DOHH2 (cell line): Measurements from ENCODE around the gene REXO4.
A peak's percentile ranks its signal among the peaks of the same experiment; 100 is the strongest.

Experiments
- H3F3A ChIP-seq: fragments of 200-600 bp; sonication (generic), shearing (Covaris generic); 2 replicates; pipeline ENCODE4 v1.6.0; 2016; ENCODE audit warnings: antibody characterized with exemption, mild to moderate bottlenecking; ENCODE audit not compliant: control insufficient read depth, insufficient read depth
- H3K27ac ChIP-seq: fragments of 200-600 bp; sonication (generic); 2 replicates; pipeline ENCODE4 v1.5.1; 2014; ENCODE audit warnings: low read depth, mild to moderate bottlenecking, low read length, moderate library complexity
- H3K27me3 ChIP-seq: fragments of 200-600 bp; sonication (generic); 2 replicates; pipeline ENCODE4 v1.6.1; 2014; ENCODE audit warnings: mild to moderate bottlenecking, low read length, mixed read lengths; ENCODE audit not compliant: control insufficient read depth
- H3K36me3 ChIP-seq: fragments of 200-600 bp; sonication (generic); 2 replicates; pipeline ENCODE4 v1.6.1; 2014; ENCODE audit warnings: mild to moderate bottlenecking, low read length, moderate library complexity, mixed read lengths; ENCODE audit not compliant: control insufficient read depth
- H3K4me1 ChIP-seq: fragments of 200-600 bp; sonication (generic); 2 replicates; pipeline ENCODE4 v1.6.1; 2014; ENCODE audit warnings: mild to moderate bottlenecking, low read length, mixed read lengths; ENCODE audit not compliant: control insufficient read depth
- H3K4me2 ChIP-seq: fragments of 200-600 bp; sonication (generic); 2 replicates; pipeline ENCODE4 v1.6.0; 2014; ENCODE audit warnings: mild to moderate bottlenecking, low read length, moderate library complexity
- H3K4me3 ChIP-seq: fragments of 200-600 bp; sonication (generic); 2 replicates; pipeline ENCODE4 v1.5.1; 2014; ENCODE audit warnings: mild to moderate bottlenecking, low read length, mixed read lengths
- H3K79me2 ChIP-seq: fragments of 200-600 bp; sonication (generic); 2 replicates; pipeline ENCODE4 v1.6.1; 2014; ENCODE audit warnings: mild to moderate bottlenecking, low read length, mixed read lengths; ENCODE audit not compliant: control insufficient read depth
- H3K9me2 ChIP-seq: fragments of 200-600 bp; sonication (generic); replicated peaks from 2 replicates; pipeline ENCODE4 v1.6.1; 2014; ENCODE audit warnings: mild to moderate bottlenecking, low read length, mixed read lengths; ENCODE audit not compliant: control insufficient read depth
- H3K9me3 ChIP-seq: fragments of 200-600 bp; sonication (generic); 2 replicates; pipeline ENCODE4 v1.6.1; 2014; ENCODE audit warnings: antibody characterized with exemption, low read length, mixed read lengths; ENCODE audit not compliant: control insufficient read depth, insufficient read depth
- H4K20me1 ChIP-seq: fragments of 200-600 bp; sonication (generic); 2 replicates; pipeline ENCODE4 v1.6.0; 2014; ENCODE audit warnings: low read depth, mild to moderate bottlenecking, antibody characterized with exemption, low read length, moderate library complexity; ENCODE audit not compliant: control insufficient read depth, insufficient read depth
- EZH2phosphoT487 ChIP-seq: fragments of 200-600 bp; sonication (generic); IDR thresholded peaks from 2 replicates; pipeline ENCODE4 v1.6.1; 2017; ENCODE audit warnings: borderline replicate concordance, mild to moderate bottlenecking, antibody characterized with exemption, low read length, moderate library complexity, mixed read lengths
- TF ChIP-seq, protein P1 (sequence below): fragments of 200-600 bp; sonication (generic); IDR thresholded peaks from one replicate; pipeline ENCODE4 v1.5.1; 2014; ENCODE audit warnings: antibody characterized with exemption, mild to moderate bottlenecking, low read depth, low read length; ENCODE audit not compliant: poor library complexity, severe bottlenecking

The REXO4 gene

GRCh38 chr9:133357656-133358055, 60.2 kb downstream of the REXO4 start:
- no peak overlapping the region for H3K27ac ChIP-seq
- H3K4me3 ChIP-seq: peak overlapping the region; percentile 95; the same call in 1 of the 2 replicates
- peak overlapping the region; percentile 81 for H3K4me2 ChIP-seq
- H3K79me2 ChIP-seq: peaks cover 31% of the 10 kb centered on the region
- no peaks in the 10 kb centered on the region for H4K20me1 ChIP-seq
- H3K27me3 ChIP-seq: no peaks in the 10 kb centered on the region
- H3K4me1 ChIP-seq: peaks cover 29% of the 10 kb centered on the region
- H3K9me3 ChIP-seq: no peaks in the 10 kb centered on the region
- TF ChIP-seq, protein P1, sequence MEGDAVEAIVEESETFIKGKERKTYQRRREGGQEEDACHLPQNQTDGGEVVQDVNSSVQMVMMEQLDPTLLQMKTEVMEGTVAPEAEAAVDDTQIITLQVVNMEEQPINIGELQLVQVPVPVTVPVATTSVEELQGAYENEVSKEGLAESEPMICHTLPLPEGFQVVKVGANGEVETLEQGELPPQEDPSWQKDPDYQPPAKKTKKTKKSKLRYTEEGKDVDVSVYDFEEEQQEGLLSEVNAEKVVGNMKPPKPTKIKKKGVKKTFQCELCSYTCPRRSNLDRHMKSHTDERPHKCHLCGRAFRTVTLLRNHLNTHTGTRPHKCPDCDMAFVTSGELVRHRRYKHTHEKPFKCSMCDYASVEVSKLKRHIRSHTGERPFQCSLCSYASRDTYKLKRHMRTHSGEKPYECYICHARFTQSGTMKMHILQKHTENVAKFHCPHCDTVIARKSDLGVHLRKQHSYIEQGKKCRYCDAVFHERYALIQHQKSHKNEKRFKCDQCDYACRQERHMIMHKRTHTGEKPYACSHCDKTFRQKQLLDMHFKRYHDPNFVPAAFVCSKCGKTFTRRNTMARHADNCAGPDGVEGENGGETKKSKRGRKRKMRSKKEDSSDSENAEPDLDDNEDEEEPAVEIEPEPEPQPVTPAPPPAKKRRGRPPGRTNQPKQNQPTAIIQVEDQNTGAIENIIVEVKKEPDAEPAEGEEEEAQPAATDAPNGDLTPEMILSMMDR: no peak
- no peaks in the 10 kb centered on the region for H3K9me2 ChIP-seq
- peaks cover 38% of the 10 kb centered on the region for H3F3A ChIP-seq
- H3K36me3 ChIP-seq: peaks cover 50% of the 10 kb centered on the region

DNA sequence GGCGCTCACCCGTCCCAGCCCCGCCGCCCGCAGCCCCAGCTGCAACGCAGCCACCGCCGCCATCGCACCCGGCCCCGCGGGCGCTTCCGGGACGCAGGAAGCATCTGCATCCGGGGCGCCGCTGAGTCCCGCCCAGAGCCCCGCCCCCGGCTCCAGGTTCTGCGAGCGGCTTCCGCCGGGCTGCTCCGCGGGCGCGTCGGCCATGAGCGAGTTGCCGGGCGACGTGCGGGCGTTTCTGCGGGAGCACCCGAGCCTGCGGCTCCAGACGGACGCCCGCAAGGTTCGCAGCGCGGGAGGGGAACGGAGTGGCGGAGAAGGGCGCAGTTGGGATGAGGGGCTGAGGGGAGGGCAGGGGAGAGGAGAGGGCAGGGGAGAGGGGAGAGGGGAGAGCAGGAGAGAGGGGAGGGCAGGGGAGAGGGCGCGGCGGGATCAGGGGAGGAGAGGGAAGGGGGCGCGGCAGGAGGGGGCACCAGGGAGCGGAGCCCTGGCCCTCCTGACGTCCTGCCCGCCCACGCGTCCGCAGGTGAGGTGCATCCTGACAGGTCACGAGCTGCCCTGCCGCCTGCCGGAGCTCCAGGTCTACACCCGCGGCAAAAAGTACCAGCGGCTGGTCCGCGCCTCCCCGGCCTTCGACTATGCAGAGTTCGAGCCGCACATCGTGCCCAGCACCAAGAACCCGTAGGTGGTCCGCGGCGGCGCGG, 61.3 kb downstream of the REXO4 start, which contains the start of the genes SURF1 and SURF2:
Gene SURF1, minus strand, starts transcription at position 97 of the 701 bp plus-strand sequence. Its CDS starts 34 bp downstream, at position 63.
Gene SURF2, plus strand, starts transcription at position 160 of the 701 bp plus-strand sequence. Its CDS starts 43 bp downstream, at position 203.
- H3K27ac ChIP-seq: peak within 1 kb of the TSS; percentile 58
- H3F3A ChIP-seq: peaks cover 46% of the 10 kb centered on the region
- H3K79me2 ChIP-seq: peaks cover 31% of the 10 kb centered on the region
- no peaks in the 10 kb centered on the region for H3K9me2 ChIP-seq
- no peaks in the 10 kb centered on the region for H3K27me3 ChIP-seq
- H3K4me3 ChIP-seq: peak within 1 kb of the TSS; percentile 95
- H4K20me1 ChIP-seq: no peaks in the 10 kb centered on the region
- TF ChIP-seq EZH2phosphoT487: no peak
- TF ChIP-seq, protein P1: peak; percentile 14
- H3K4me1 ChIP-seq: peaks cover 34% of the 10 kb centered on the region
- peaks cover 50% of the 10 kb centered on the region for H3K36me3 ChIP-seq
- no peaks in the 10 kb centered on the region for H3K9me3 ChIP-seq
- H3K4me2 ChIP-seq: peak within 1 kb of the TSS; percentile 91
